HepG2 (cell line): ENCODE results near the gene RRP8. TPM values are rescaled to one million over a fixed set of nuclear protein-coding genes. Genes with fewer than 3 reads are reported as not detected.

Experiments used
- CBFB ChIP-seq: sonication (generic); formaldehyde crosslinking; IDR thresholded peaks from 2 replicates; pipeline ENCODE4 v1.4.0; 2020; ENCODE audit warnings: missing genetic modification reagents
- ETV5 ChIP-seq: IDR thresholded peaks from 2 replicates; pipeline ENCODE4 v1.6.1; 2018; ENCODE audit warnings: missing biosample characterization, missing genetic modification reagents, inconsistent platforms, borderline replicate concordance
- HHEX ChIP-seq: IDR thresholded peaks from 2 replicates; pipeline ENCODE4 v1.6.1; 2016; ENCODE audit warnings: control low read depth
- KDM5B ChIP-seq: sonication (generic); formaldehyde crosslinking; IDR thresholded peaks from 2 replicates; pipeline ENCODE4 v1.4.0; 2020; ENCODE audit warnings: missing genetic modification reagents, mild to moderate bottlenecking, borderline replicate concordance
- SAP130 ChIP-seq: IDR thresholded peaks from 2 replicates; pipeline ENCODE4 v1.6.1; 2016; ENCODE audit warnings: low read depth
- SIX4 ChIP-seq: sonication (generic); formaldehyde crosslinking; IDR thresholded peaks from 2 replicates; pipeline ENCODE4 v1.4.0; 2020; ENCODE audit warnings: missing genetic modification reagents
- TCF12 ChIP-seq, 2 experiments: fragments of 450-650 bp in 1 of 2; sonication (generic) in 1 of 2; formaldehyde crosslinking in 1 of 2; IDR thresholded peaks; 2 replicates each; pipeline versions ENCODE4 v1.6.1 to v1.8.0; 2017 to 2022; ENCODE audit warnings: antibody characterized with exemption in 1 of 2, mild to moderate bottlenecking in 1 of 2, missing genetic modification reagents in 1 of 2, moderate library complexity in 1 of 2
- ZNF329 ChIP-seq: sonication (generic); formaldehyde crosslinking; IDR thresholded peaks from 2 replicates; pipeline ENCODE4 v1.9.0; 2021; ENCODE audit warnings: low read depth, mild to moderate bottlenecking, missing genetic modification reagents
- ZNF331 ChIP-seq: sonication (generic); formaldehyde crosslinking; IDR thresholded peaks from 2 replicates; pipeline ENCODE4 v1.4.0; 2020; ENCODE audit warnings: missing genetic modification reagents
- ZNF333 ChIP-seq: sonication (generic); formaldehyde crosslinking; IDR thresholded peaks from 2 replicates; pipeline ENCODE4 v1.4.0; 2020; ENCODE audit warnings: mild to moderate bottlenecking, missing genetic modification reagents, borderline replicate concordance
- ZNF546 ChIP-seq: sonication (generic); formaldehyde crosslinking; conservative IDR thresholded peaks from 2 replicates; pipeline ENCODE4 v1.8.1; 2023; ENCODE audit warnings: mild to moderate bottlenecking, missing genetic modification reagents
- ZNF564 ChIP-seq: sonication (generic); formaldehyde crosslinking; IDR thresholded peaks from 2 replicates; pipeline ENCODE4 v1.8.1; 2023; ENCODE audit warnings: mild to moderate bottlenecking, missing genetic modification reagents
- ZNF605 ChIP-seq: sonication (generic); formaldehyde crosslinking; IDR thresholded peaks from 2 replicates; pipeline ENCODE4 v1.8.0; 2022; ENCODE audit warnings: mild to moderate bottlenecking, missing genetic modification reagents
- ZNF747 ChIP-seq: sonication (generic); formaldehyde crosslinking; IDR thresholded peaks from 2 replicates; pipeline ENCODE4 v1.8.1; 2023; ENCODE audit warnings: missing genetic modification reagents, mild to moderate bottlenecking, borderline replicate concordance
- ZNF83 ChIP-seq: sonication (generic); formaldehyde crosslinking; IDR thresholded peaks from 2 replicates; pipeline ENCODE4 v1.4.0; 2020; ENCODE audit warnings: missing genetic modification reagents, mild to moderate bottlenecking, borderline replicate concordance
- polyA plus RNA-seq, 8 experiments: library from polyadenylated mRNA; depleted of rRNA in 3 of 8; stranded (reverse) in 7 of 8; unstranded in 1 of 8; fragments of >200 nt; fragmentation: Illumina TruSeq in 4 of 8; extraction: Trizol in 4 of 8; gene quantifications; 2 replicates each; pipeline versions ENCODE4 v1.2.1 to v1.2.3, GENCODE V29; 2011 to 2016; ENCODE audit warnings: low read depth in 4 of 8, missing spikeins in 1 of 8, mixed read lengths in 1 of 8; ENCODE audit not compliant: insufficient read depth in 1 of 8
- total RNA-seq, 5 experiments: library from RNA; depleted of rRNA; stranded (reverse); fragments of >200 nt; fragmentation: Illumina TruSeq; extraction: Trizol; gene quantifications; 2 replicates each; pipeline ENCODE4 v1.2.3, GENCODE V29; 2016; ENCODE audit warnings: low read depth in 1 of 5
- TF ChIP-seq, protein P1 (sequence below): sonication (generic); formaldehyde crosslinking; IDR thresholded peaks from 2 replicates; pipeline ENCODE4 v1.4.0; 2020; ENCODE audit warnings: missing genetic modification reagents, mild to moderate bottlenecking, borderline replicate concordance
- TF ChIP-seq, protein P2 (sequence below): sonication (generic); formaldehyde crosslinking; IDR thresholded peaks from 2 replicates; pipeline ENCODE4 v1.4.0; 2020; ENCODE audit warnings: mild to moderate bottlenecking, missing genetic modification reagents
- TF ChIP-seq, protein P3 (sequence below): sonication (generic); formaldehyde crosslinking; IDR thresholded peaks from 2 replicates; pipeline ENCODE4 v1.4.0; 2020; ENCODE audit warnings: missing genetic modification reagents
- TF ChIP-seq, protein P4 (sequence below): sonication (generic); formaldehyde crosslinking; IDR thresholded peaks from 2 replicates; pipeline ENCODE4 v1.5.1; 2020; ENCODE audit warnings: missing genetic modification reagents, mild to moderate bottlenecking, borderline replicate concordance
- TF ChIP-seq, protein P5 (sequence below): sonication (generic); formaldehyde crosslinking; IDR thresholded peaks from 2 replicates; pipeline ENCODE4 v1.8.0; 2022; ENCODE audit warnings: mild to moderate bottlenecking, missing genetic modification reagents, borderline replicate concordance

Gene RRP8
- total and polyA plus RNA-seq, 2 of the 13 experiments (the other 11 are each of a cell fraction or from before 2014, with no cell fraction given): 7.2 to 21.6 TPM

DNA sequence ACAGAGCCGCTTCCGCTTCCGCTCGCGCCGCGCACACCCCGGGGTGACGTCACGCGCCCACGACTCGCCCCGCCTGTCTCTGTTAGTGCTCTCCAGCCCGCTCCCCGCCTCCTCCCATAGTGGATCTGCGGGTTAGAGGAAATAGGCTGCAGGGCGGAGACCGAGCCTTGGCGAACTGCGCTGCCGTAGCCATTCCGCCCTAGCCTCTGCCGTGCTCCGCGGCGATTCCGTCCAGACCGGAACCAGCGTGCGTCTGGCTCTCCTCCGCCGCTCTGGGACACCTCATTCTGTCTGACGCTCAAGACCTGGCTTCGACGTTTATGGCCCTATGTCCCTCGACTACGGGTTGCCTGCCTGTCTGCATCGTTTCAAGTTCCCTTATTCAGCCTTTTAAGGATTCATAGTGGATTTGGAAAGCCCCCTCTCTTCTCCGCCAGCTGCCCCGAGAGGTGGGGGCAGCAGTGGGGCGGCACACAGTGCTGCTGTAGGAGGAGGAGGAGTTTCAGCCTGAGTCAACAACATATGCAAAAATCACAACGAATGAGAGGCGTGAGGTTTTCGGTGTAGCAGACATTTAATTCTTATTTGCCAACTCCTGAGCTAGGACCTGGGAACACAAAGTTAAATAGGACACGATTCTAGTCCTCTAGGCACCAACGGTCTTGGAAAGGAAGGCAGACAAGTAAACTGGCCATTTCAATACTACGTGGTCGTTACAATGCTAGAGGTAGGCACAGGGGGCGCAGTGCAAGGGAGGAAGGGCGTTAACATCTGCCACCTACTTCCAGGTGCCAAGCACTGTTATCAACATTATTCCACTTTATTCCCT lies 9.0 kb upstream of the RRP8 start, which contains the start of gene TAF10 (continued):
- TF ChIP-seq ZNF546 (CRISPR knock-in tag): 0 out of 2 replicates have a peak, but pooled peaks have one; percentile 25
- TF ChIP-seq, protein P1, sequence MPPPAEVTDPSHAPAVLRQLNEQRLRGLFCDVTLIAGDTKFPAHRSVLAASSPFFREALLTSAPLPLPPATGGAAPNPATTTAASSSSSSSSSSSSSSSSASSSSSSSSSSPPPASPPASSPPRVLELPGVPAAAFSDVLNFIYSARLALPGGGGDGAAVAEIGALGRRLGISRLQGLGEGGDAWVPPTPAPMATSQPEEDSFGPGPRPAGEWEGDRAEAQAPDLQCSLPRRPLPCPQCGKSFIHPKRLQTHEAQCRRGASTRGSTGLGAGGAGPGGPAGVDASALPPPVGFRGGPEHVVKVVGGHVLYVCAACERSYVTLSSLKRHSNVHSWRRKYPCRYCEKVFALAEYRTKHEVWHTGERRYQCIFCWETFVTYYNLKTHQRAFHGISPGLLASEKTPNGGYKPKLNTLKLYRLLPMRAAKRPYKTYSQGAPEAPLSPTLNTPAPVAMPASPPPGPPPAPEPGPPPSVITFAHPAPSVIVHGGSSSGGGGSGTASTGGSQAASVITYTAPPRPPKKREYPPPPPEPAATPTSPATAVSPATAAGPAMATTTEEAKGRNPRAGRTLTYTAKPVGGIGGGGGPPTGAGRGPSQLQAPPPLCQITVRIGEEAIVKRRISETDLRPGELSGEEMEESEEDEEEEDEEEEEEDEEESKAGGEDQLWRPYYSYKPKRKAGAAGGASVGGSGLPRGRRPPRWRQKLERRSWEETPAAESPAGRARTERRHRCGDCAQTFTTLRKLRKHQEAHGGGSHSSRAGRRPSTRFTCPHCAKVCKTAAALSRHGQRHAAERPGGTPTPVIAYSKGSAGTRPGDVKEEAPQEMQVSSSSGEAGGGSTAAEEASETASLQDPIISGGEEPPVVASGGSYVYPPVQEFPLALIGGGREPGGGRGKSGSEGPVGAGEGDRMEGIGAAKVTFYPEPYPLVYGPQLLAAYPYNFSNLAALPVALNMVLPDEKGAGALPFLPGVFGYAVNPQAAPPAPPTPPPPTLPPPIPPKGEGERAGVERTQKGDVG (CRISPR knock-in tag): peak; percentile 55; the same call in 1 of the 2 replicates
- TF ChIP-seq TCF12 (IDR thresholded peaks at IDR 0.05): no peak
- TF ChIP-seq TCF12 (CRISPR knock-in tag; IDR thresholded peaks at IDR 0.05): no peak; the same call in 1 of the 2 replicates
- TF ChIP-seq, protein P2, sequence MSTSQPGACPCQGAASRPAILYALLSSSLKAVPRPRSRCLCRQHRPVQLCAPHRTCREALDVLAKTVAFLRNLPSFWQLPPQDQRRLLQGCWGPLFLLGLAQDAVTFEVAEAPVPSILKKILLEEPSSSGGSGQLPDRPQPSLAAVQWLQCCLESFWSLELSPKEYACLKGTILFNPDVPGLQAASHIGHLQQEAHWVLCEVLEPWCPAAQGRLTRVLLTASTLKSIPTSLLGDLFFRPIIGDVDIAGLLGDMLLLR (CRISPR knock-in tag): peak; percentile 71; the same call in 1 of the 2 replicates
- TF ChIP-seq ZNF333: peak; percentile 18; the same call in 1 of the 2 replicates
- TF ChIP-seq ZNF329 (CRISPR knock-in tag): 0 out of 2 replicates have a peak, but pooled peaks have one; percentile 79
- TF ChIP-seq SAP130 (CRISPR knock-in tag): peak; percentile 87
- TF ChIP-seq, protein P3, sequence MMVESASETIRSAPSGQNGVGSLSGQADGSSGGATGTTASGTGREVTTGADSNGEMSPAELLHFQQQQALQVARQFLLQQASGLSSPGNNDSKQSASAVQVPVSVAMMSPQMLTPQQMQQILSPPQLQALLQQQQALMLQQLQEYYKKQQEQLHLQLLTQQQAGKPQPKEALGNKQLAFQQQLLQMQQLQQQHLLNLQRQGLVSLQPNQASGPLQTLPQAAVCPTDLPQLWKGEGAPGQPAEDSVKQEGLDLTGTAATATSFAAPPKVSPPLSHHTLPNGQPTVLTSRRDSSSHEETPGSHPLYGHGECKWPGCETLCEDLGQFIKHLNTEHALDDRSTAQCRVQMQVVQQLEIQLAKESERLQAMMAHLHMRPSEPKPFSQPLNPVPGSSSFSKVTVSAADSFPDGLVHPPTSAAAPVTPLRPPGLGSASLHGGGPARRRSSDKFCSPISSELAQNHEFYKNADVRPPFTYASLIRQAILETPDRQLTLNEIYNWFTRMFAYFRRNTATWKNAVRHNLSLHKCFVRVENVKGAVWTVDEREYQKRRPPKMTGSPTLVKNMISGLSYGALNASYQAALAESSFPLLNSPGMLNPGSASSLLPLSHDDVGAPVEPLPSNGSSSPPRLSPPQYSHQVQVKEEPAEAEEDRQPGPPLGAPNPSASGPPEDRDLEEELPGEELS (CRISPR knock-in tag): peak; percentile 55
- 0 out of 2 replicates have a peak, but pooled peaks have one; percentile 34 for TF ChIP-seq CBFB (CRISPR knock-in tag)
- no peak for TF ChIP-seq ZNF83 (CRISPR knock-in tag)
- TF ChIP-seq ZNF747 (CRISPR knock-in tag): peak; percentile 82; the same call in 1 of the 2 replicates
- TF ChIP-seq, protein P4, sequence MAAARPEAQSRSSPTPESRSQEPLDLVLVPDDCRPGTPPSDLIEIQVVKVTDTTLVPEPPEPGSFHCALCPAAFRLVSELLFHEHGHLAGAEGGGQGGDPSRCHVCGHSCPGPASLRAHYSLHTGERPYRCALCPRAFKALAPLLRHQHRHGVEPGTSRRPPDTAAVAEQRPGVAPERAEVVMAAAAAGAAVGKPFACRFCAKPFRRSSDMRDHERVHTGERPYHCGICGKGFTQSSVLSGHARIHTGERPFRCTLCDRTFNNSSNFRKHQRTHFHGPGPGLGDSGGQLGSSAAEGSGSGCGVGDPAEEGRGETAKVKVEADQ: no peak
- peak; percentile 92; the same call in 1 of the 2 replicates for TF ChIP-seq KDM5B (CRISPR knock-in tag)
- TF ChIP-seq SIX4 (CRISPR knock-in tag): no peak
- TF ChIP-seq ETV5 (CRISPR knock-in tag): peak; percentile 75; the same call in 1 of the 2 replicates
- TF ChIP-seq ZNF564 (CRISPR knock-in tag): 0 out of 2 replicates have a peak, but pooled peaks have one; percentile 38
- peak; percentile 82 for TF ChIP-seq ZNF605 (CRISPR knock-in tag)
- TF ChIP-seq, protein P5, sequence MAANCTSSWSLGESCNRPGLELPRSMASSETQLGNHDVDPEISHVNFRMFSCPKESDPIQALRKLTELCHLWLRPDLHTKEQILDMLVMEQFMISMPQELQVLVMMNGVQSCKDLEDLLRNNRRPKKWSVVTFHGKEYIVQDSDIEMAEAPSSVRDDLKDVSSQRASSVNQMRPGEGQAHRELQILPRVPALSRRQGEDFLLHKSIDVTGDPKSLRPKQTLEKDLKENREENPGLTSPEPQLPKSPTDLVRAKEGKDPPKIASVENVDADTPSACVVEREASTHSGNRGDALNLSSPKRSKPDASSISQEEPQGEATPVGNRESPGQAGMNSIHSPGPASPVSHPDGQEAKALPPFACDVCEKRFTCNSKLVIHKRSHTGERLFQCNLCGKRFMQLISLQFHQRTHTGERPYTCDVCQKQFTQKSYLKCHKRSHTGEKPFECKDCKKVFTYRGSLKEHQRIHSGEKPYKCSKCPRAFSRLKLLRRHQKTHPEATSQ: 0 out of 2 replicates have a peak, but pooled peaks have one; percentile 61
- TF ChIP-seq HHEX (CRISPR knock-in tag): no peak
- TF ChIP-seq ZNF331: peak; percentile 44; the same call in 1 of the 2 replicates
